ENCODE measurements around the gene TMEM108.

TMEM108 gene

GRCh38 chr3:133158686-133159085 is 120.5 kb downstream of the TMEM108 start:
- H3K27me3 ChIP-seq (ENCODE audit: control insufficient read depth, insufficient read depth, low read length, poor library complexity, severe bottlenecking): no peaks in the 10 kb centered on the region

GRCh38 chr3:133159498-133160475 is 121.6 kb downstream of the TMEM108 start:
- H3K27me3 ChIP-seq (ENCODE audit: control insufficient read depth, insufficient read depth, low read length, poor library complexity, severe bottlenecking): no peaks in the 10 kb centered on the region
- no peak overlapping the region for H3K4me3 ChIP-seq (ENCODE audit: insufficient read depth, low read depth, low read length)
- no peaks in the 10 kb centered on the region for H3K36me3 ChIP-seq (ENCODE audit: control insufficient read depth, insufficient read depth, low read length)
- no peaks in the 10 kb centered on the region for H3K9me3 ChIP-seq (ENCODE audit: control insufficient read depth, low read length)
- H3K4me1 ChIP-seq (ENCODE audit: control insufficient read depth, insufficient read depth, low read length): no peaks in the 10 kb centered on the region
- no peak overlapping the region for H3K27ac ChIP-seq (ENCODE audit: insufficient read depth, low read depth, low read length, poor library complexity, severe bottlenecking)
- 92 to 95% methylated on average over 12 of the region's 12 CpGs for WGBS, 2 experiments

More at GRCh38 chr3:133158686-133159085, 120.5 kb downstream of the TMEM108 start:
- H3K9me3 ChIP-seq (ENCODE audit: control insufficient read depth, low read length): no peaks in the 10 kb centered on the region
- no peaks in the 10 kb centered on the region for H3K4me1 ChIP-seq (ENCODE audit: control insufficient read depth, insufficient read depth, low read length)
- no peak overlapping the region for H3K27ac ChIP-seq (ENCODE audit: insufficient read depth, low read depth, low read length, poor library complexity, severe bottlenecking)
- no peak overlapping the region for H3K4me3 ChIP-seq (ENCODE audit: insufficient read depth, low read depth, low read length)
- H3K36me3 ChIP-seq (ENCODE audit: control insufficient read depth, insufficient read depth, low read length): no peaks in the 10 kb centered on the region
- 97 to 100% methylated on average over 1 of the region's 1 CpG for WGBS, 2 experiments

- Histone ChIP-seq H3K27ac (ENCODE audit: insufficient read depth, low read depth, low read length, poor library complexity, severe bottlenecking) (no peak overlapping the region), H3K4me1 (ENCODE audit: control insufficient read depth, insufficient read depth, low read length) (no peaks in the 10 kb centered on the region), H3K36me3 (ENCODE audit: control insufficient read depth, insufficient read depth, low read length) (no peaks in the 10 kb centered on the region), H3K9me3 (ENCODE audit: control insufficient read depth, low read length) (no peaks in the 10 kb centered on the region), H3K27me3 (ENCODE audit: control insufficient read depth, insufficient read depth, low read length, poor library complexity, severe bottlenecking) (no peaks in the 10 kb centered on the region), H3K4me3 (ENCODE audit: insufficient read depth, low read depth, low read length) (no peak overlapping the region)
- 89 to 90% methylated on average over 3 of the region's 3 CpGs for WGBS, 2 experiments
These were observed 123.5 kb downstream of the TMEM108 start for GRCh38 chr3:133161656-133162055.

GRCh38 chr3:133162265-133162664 is 124.1 kb downstream of the TMEM108 start:
- Histone ChIP-seq H3K27ac (ENCODE audit: insufficient read depth, low read depth, low read length, poor library complexity, severe bottlenecking) (no peak overlapping the region), H3K9me3 (ENCODE audit: control insufficient read depth, low read length) (no peaks in the 10 kb centered on the region), H3K27me3 (ENCODE audit: control insufficient read depth, insufficient read depth, low read length, poor library complexity, severe bottlenecking) (no peaks in the 10 kb centered on the region), H3K36me3 (ENCODE audit: control insufficient read depth, insufficient read depth, low read length) (no peaks in the 10 kb centered on the region), H3K4me1 (ENCODE audit: control insufficient read depth, insufficient read depth, low read length) (no peaks in the 10 kb centered on the region), H3K4me3 (ENCODE audit: insufficient read depth, low read depth, low read length) (no peak overlapping the region)

GRCh38 chr3:133162670-133163305 is 124.6 kb downstream of the TMEM108 start:
- no peak overlapping the region for H3K27ac ChIP-seq (ENCODE audit: insufficient read depth, low read depth, low read length, poor library complexity, severe bottlenecking)
- H3K36me3 ChIP-seq (ENCODE audit: control insufficient read depth, insufficient read depth, low read length): no peaks in the 10 kb centered on the region
- 90 to 98% methylated on average over 2 of the region's 3 CpGs for WGBS, 2 experiments
- no peaks in the 10 kb centered on the region for H3K9me3 ChIP-seq (ENCODE audit: control insufficient read depth, low read length)
- H3K4me1 ChIP-seq (ENCODE audit: control insufficient read depth, insufficient read depth, low read length): no peaks in the 10 kb centered on the region
- no peaks in the 10 kb centered on the region for H3K27me3 ChIP-seq (ENCODE audit: control insufficient read depth, insufficient read depth, low read length, poor library complexity, severe bottlenecking)
- no peak overlapping the region for H3K4me3 ChIP-seq (ENCODE audit: insufficient read depth, low read depth, low read length)

- no peaks in the 10 kb centered on the region for H3K27me3 ChIP-seq (ENCODE audit: control insufficient read depth, insufficient read depth, low read length, poor library complexity, severe bottlenecking)
- H3K4me1 ChIP-seq (ENCODE audit: control insufficient read depth, insufficient read depth, low read length): no peaks in the 10 kb centered on the region
- H3K9me3 ChIP-seq (ENCODE audit: control insufficient read depth, low read length): no peaks in the 10 kb centered on the region
- WGBS, 2 experiments: 93 to 94% methylated on average over 36 of the region's 36 CpGs
- no peak overlapping the region for H3K27ac ChIP-seq (ENCODE audit: insufficient read depth, low read depth, low read length, poor library complexity, severe bottlenecking)
- H3K36me3 ChIP-seq (ENCODE audit: control insufficient read depth, insufficient read depth, low read length): no peaks in the 10 kb centered on the region
- H3K4me3 ChIP-seq (ENCODE audit: insufficient read depth, low read depth, low read length): no peak overlapping the region
These were observed 129.3 kb downstream of the TMEM108 start for GRCh38 chr3:133167340-133168024.

GRCh38 chr3:133168025-133168401 is 129.8 kb downstream of the TMEM108 start:
- no peaks in the 10 kb centered on the region for H3K9me3 ChIP-seq (ENCODE audit: control insufficient read depth, low read length)
- no peak overlapping the region for H3K27ac ChIP-seq (ENCODE audit: insufficient read depth, low read depth, low read length, poor library complexity, severe bottlenecking)
- H3K4me3 ChIP-seq (ENCODE audit: insufficient read depth, low read depth, low read length): no peak overlapping the region
- H3K27me3 ChIP-seq (ENCODE audit: control insufficient read depth, insufficient read depth, low read length, poor library complexity, severe bottlenecking): no peaks in the 10 kb centered on the region
- 96% methylated on average over 1 of the region's 1 CpG for WGBS, 2 experiments
- no peaks in the 10 kb centered on the region for H3K36me3 ChIP-seq (ENCODE audit: control insufficient read depth, insufficient read depth, low read length)
- no peaks in the 10 kb centered on the region for H3K4me1 ChIP-seq (ENCODE audit: control insufficient read depth, insufficient read depth, low read length)

- Histone ChIP-seq H3K27ac (ENCODE audit: insufficient read depth, low read depth, low read length, poor library complexity, severe bottlenecking) (no peak overlapping the region), H3K36me3 (ENCODE audit: control insufficient read depth, insufficient read depth, low read length) (no peaks in the 10 kb centered on the region), H3K4me3 (ENCODE audit: insufficient read depth, low read depth, low read length) (no peak overlapping the region), H3K9me3 (ENCODE audit: control insufficient read depth, low read length) (no peaks in the 10 kb centered on the region), H3K27me3 (ENCODE audit: control insufficient read depth, insufficient read depth, low read length, poor library complexity, severe bottlenecking) (no peaks in the 10 kb centered on the region), H3K4me1 (ENCODE audit: control insufficient read depth, insufficient read depth, low read length) (no peaks in the 10 kb centered on the region)
- WGBS, 2 experiments: 87 to 89% methylated on average over 5 to 6 of the region's 6 CpGs
These were observed 131.3 kb downstream of the TMEM108 start for GRCh38 chr3:133169331-133170068.

- Histone ChIP-seq H3K4me3 (ENCODE audit: insufficient read depth, low read depth, low read length) (no peak overlapping the region), H3K36me3 (ENCODE audit: control insufficient read depth, insufficient read depth, low read length) (no peaks in the 10 kb centered on the region), H3K4me1 (ENCODE audit: control insufficient read depth, insufficient read depth, low read length) (no peaks in the 10 kb centered on the region), H3K27ac (ENCODE audit: insufficient read depth, low read depth, low read length, poor library complexity, severe bottlenecking) (no peak overlapping the region), H3K27me3 (ENCODE audit: control insufficient read depth, insufficient read depth, low read length, poor library complexity, severe bottlenecking) (no peaks in the 10 kb centered on the region), H3K9me3 (ENCODE audit: control insufficient read depth, low read length) (no peaks in the 10 kb centered on the region)
- WGBS, 2 experiments: 94 to 98% methylated on average over 2 of the region's 2 CpGs
These were observed 133.6 kb downstream of the TMEM108 start for GRCh38 chr3:133171831-133172230.

Data from ectodermal cell (in vitro differentiated cells).